ENCODE data around the gene TRAPPC13.
"Not testable (repeated sequence)": the region's sequence is repeated elsewhere in the genome, so short reads cannot be mapped to it uniquely, and the experiment has no call there.

TRAPPC13 gene

GRCh38 chr5:65676056-65676455, 51.2 kb downstream of the TRAPPC13 start:
- DNase-seq (ENCODE audit: low read depth in 2 of 2): not testable (repeated sequence)

GRCh38 chr5:65682148-65682547, 57.3 kb downstream of the TRAPPC13 start:
- DNase-seq (ENCODE audit: low read depth in 2 of 2): no peak

- no peak for DNase-seq (ENCODE audit: low read depth in 2 of 2)
Measured at GRCh38 chr5:65693121-65693520, 68.3 kb downstream of the TRAPPC13 start.

- no peak for DNase-seq (ENCODE audit: low read depth in 2 of 2)
Measured at GRCh38 chr5:65695162-65695755, 70.4 kb downstream of the TRAPPC13 start.

GRCh38 chr5:65695896-65696295, 71.1 kb downstream of the TRAPPC13 start:
- no peak for DNase-seq (ENCODE audit: low read depth in 2 of 2)

- no peak for DNase-seq (ENCODE audit: low read depth in 2 of 2)
Measured at GRCh38 chr5:65696892-65697291, 72.1 kb downstream of the TRAPPC13 start.

GRCh38 chr5:65699338-65699737, 74.5 kb downstream of the TRAPPC13 start:
- DNase-seq (ENCODE audit: low read depth in 2 of 2): no peak

- no peak for DNase-seq (ENCODE audit: low read depth in 2 of 2)
Measured at GRCh38 chr5:65702036-65702435, 77.2 kb downstream of the TRAPPC13 start.

- DNase-seq (ENCODE audit: low read depth in 2 of 2): no peak
Measured at GRCh38 chr5:65704621-65705239, 79.9 kb downstream of the TRAPPC13 start.

GRCh38 chr5:65707663-65708062, 82.8 kb downstream of the TRAPPC13 start:
- no peak for DNase-seq (ENCODE audit: low read depth in 2 of 2)

- no peak for DNase-seq (ENCODE audit: low read depth in 2 of 2)
Measured at GRCh38 chr5:65708145-65708544, 83.3 kb downstream of the TRAPPC13 start.
